ENCODE measurements around the gene SYNGR2.

Gene SYNGR2

DNA sequence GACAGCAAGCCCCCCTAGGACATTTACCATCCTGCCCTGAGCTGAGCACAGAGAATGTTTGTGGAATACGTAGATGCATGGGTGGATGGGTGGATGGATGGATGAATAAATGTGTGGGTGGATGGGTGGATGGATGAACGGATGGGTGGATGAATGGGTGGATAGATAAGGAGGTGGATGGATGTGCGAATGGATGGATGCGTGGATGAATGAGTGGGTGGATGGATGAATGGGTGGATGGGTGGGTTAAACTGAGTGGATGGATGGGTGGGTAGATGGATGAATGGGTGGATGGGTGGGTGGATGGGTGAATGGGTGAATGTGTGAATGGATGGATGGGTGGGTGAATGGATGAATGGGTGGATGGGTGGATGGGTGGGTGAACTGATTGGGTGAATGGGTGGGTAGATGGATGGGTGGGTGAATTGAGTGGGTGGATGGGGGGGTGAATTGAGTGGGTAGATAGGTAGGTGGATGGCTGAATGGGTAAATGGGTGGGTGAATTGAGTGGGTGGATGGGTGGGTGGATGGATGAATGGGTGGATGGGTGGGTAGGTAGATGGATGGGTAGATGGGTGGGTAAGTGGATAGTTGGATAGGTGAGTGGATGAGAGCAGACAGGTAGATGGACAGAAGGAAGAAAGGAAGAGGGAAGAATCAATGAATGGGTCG is 45.0 kb upstream of the SYNGR2 start:
- peak overlapping the region in 8 of 11 experiments; percentile 63 to 95 (median 89); a peak in 12 of 22 replicates for H3K9ac ChIP-seq

DNA sequence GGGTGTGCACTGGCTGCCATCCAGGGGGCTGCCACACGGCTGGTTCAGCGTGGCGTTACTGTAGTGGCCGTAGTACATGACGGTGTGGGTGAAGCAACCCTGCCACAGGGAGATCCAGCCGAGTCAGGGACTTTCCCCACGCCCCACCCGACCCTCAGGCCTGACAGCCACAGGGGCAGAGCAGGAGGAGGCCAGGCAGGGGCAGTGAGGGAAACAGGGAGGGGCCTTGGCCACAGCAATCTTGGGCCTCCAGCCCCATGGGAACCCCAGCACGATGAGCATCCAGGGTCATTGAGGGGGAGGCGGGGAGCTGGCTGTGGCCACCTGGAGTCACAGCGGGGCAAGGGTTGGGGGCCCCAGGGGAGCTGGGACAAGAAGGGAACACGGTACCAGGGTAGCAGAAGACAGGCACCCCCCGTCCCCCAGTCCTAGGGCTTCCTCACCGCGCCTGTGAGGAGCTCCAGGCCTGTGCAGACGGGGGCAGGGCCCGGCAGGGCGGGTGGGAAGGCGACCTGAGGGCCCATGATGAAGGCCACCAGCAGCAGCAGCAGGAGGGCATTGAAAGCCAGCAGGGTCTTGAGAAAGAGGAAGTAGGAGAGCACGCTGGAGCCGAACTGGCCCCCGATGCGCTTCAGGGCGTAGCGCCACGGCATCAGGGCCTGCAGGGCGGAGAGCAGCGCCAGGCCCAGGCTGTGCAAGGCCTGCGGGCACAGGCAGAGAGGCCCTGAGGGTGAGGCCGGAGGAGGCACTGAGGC is 44.1 kb upstream of the SYNGR2 start:
- Histone ChIP-seq H3K9me3 (replicated peaks in 1 of 11) (no peaks in the 10 kb centered on the region), H3K4me3 (peak overlapping the region; percentile 70 to 94 (median 88)), H3K36me3 (peaks cover 48 to 71% (median 62%) of the 10 kb centered on the region in 11 experiments), H3K27me3 (no peaks in the 10 kb centered on the region), H3K27ac (peak overlapping the region in 10 of 11 experiments; percentile 49 to 95 (median 89); a peak in 20 of 22 replicates), H3K4me2 (peak overlapping the region; percentile 94 to 100 (median 99)), H3K9ac (peak overlapping the region; percentile 84 to 95 (median 91); a peak in 21 of 22 replicates), H4K20me1 (peaks cover 46 to 78% (median 57%) of the 10 kb centered on the region in 11 experiments), H3K4me1 (peaks cover 72 to 89% (median 84%) of the 10 kb centered on the region in 10 experiments)
- no peak for TF ChIP-seq Cebpa-rat (IDR thresholded peaks at IDR 0.05)

More for the DNA sequence above, 45.0 kb upstream of the SYNGR2 start:
- H3K27ac ChIP-seq = peak overlapping the region in 7 of 11 experiments; percentile 89 to 95 (median 93); a peak in 10 of 22 replicates
- no peaks in the 10 kb centered on the region for H3K9me3 ChIP-seq (replicated peaks in 1 of 11)
- no peaks in the 10 kb centered on the region for H3K27me3 ChIP-seq
- no peak for TF ChIP-seq Cebpa-rat (IDR thresholded peaks at IDR 0.05)
- H3K4me3 ChIP-seq = peak overlapping the region in 5 of 10 experiments; percentile 88 to 94 (median 90); a peak in 7 of 20 replicates
- peak overlapping the region; percentile 94 to 100 (median 99) for H3K4me2 ChIP-seq
- peaks cover 54 to 86% (median 65%) of the 10 kb centered on the region in 11 experiments for H4K20me1 ChIP-seq
- peaks cover 57 to 80% (median 71%) of the 10 kb centered on the region in 11 experiments for H3K36me3 ChIP-seq
- peaks cover 76 to 91% (median 87%) of the 10 kb centered on the region in 10 experiments for H3K4me1 ChIP-seq

DNA sequence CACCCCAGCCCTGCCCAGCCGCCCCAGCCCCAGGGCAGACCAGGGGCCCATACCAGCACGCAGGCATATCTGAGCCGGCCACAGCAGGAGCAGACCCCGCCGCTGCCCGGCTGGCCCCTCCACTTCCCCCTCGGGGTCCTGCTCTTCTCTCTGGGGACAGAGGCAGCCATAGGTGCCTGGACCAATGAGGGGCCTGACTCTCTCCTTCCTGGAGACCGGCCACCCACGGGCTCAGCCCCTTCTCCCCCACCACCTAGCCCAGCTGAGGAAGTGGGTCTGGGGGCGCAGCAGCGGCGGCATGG is 43.6 kb upstream of the SYNGR2 start:
- no peaks in the 10 kb centered on the region for H3K27me3 ChIP-seq
- no peak for TF ChIP-seq Cebpa-rat (IDR thresholded peaks at IDR 0.05)
- peak overlapping the region in 10 of 11 experiments; percentile 49 to 95 (median 89); a peak in 20 of 22 replicates for H3K27ac ChIP-seq
- peak overlapping the region; percentile 70 to 94 (median 88) for H3K4me3 ChIP-seq
- peaks cover 41 to 72% (median 51%) of the 10 kb centered on the region in 11 experiments for H4K20me1 ChIP-seq
- H3K9ac ChIP-seq = peak overlapping the region; percentile 84 to 95 (median 91)
- peaks cover 77 to 90% (median 85%) of the 10 kb centered on the region in 10 experiments for H3K4me1 ChIP-seq
- H3K4me2 ChIP-seq = peak overlapping the region; percentile 94 to 100 (median 99)
- H3K36me3 ChIP-seq = peaks cover 43 to 66% (median 57%) of the 10 kb centered on the region in 11 experiments
- H3K9me3 ChIP-seq (replicated peaks in 1 of 11) = no peaks in the 10 kb centered on the region

DNA sequence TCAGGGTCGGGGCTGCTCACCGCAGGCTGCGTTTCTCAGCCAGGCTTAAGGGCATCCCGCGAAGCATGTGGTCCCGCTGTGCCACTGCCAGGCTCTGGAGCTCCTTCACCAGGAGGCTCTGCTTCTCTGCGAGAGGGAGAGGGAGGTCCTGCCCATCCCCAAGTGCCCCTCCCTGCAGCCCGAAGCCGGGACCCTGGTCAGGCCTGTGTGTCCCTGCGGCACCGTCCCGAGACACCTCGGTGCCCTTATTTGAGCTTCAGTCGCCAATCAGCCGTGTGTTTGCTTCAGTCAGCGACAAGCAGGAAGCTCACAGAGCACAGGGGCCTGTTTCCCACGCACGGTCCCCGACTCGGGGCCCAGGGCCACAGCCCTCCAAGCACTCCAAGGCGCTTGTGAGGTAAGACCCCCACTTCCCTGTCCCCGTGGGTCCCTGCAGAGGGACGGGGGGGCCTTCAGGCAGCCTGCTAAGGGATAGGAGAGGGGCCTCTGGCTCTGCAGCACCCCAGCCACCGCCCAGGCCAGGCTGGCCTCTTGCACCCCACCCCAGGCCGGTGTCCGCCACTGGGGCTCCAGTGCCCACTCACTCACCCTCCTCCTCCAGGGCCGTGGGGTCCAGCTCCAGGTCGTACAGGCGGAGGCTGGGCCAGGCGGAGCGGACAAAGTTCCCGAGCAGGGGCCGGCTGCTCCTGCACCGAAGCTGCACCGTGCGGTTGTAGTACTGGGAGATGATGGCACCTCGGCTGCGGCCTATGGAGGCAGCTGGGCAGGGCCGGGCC is 43.1 kb upstream of the SYNGR2 start:
- peak overlapping the region; percentile 94 to 100 (median 99) for H3K4me2 ChIP-seq
- H3K9me3 ChIP-seq (replicated peaks in 1 of 11) = no peaks in the 10 kb centered on the region
- peak overlapping the region; percentile 84 to 95 (median 91) for H3K9ac ChIP-seq
- no peak for TF ChIP-seq Cebpa-rat (IDR thresholded peaks at IDR 0.05)
- no peaks in the 10 kb centered on the region for H3K27me3 ChIP-seq
- peaks cover 38 to 60% (median 51%) of the 10 kb centered on the region in 11 experiments for H3K36me3 ChIP-seq
- H3K4me3 ChIP-seq = peak overlapping the region; percentile 70 to 94 (median 88)
- H3K27ac ChIP-seq = peak overlapping the region; percentile 49 to 95 (median 89); a peak in 21 of 22 replicates
- H4K20me1 ChIP-seq = peaks cover 37 to 67% (median 46%) of the 10 kb centered on the region in 11 experiments
- H3K4me1 ChIP-seq = peaks cover 82 to 91% (median 85%) of the 10 kb centered on the region in 10 experiments

DNA sequence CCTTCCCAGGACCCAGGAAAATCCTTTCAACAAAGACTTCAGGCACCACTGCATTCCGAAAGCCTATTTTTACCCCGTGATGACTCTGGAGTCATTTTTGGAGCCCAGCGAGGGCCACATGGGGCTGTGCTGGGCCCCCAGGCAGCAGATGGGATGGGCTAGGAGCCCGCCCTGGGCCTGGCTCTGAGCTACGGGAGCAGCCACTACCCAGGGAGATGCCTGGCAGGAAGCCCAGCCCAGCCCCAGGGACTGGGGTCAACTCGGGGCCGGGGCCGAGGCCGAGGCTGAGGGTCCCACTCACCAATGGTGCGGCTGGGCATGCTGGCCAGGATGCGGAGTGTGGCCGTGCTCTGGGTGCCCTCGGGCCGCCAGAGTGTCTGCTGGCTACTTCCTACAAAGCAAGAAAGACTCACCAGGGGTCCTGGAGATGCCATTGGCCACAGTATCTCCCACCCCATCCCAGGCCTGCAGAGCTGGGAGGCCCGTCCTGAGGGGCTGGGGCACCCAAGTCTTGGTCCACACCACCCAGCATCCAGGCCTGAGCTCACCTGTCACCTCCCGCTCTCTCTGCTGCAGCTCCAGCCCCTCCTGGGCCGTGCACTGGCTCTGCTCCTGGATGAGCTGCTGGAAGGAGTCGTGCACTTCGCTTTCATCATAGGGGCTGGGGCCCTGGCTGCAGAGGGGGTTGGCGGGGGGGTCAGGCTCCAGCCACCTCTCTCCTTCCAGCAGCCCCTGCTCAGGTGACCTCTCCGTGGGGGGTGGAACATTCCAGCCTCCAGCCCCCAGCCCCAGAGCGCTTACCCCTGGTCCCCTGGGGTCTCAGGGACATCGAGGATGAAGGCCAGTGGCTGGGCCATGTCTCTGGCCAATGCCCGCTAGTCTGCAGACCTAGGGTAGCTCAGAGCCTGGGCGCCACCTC is 42.1 kb upstream of the SYNGR2 start:
- H3K4me1 ChIP-seq = peaks cover 83 to 91% (median 85%) of the 10 kb centered on the region in 10 experiments

DNA sequence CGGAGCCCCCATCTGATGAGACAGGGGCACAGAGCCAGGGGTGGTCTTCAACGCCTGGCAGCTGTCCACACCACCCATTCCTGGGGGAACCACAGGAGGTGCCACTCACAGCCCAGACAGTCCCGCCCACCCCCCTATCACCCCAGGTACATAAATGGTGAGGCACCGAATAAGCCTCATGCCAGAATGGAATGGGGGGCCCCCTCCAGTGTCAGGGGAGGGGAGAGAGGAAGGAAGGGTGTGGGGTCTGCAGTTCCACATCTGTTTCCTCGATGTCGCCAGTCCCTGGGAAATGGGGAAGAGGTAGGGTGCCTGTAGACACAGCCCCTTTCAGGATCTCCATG is 41.5 kb upstream of the SYNGR2 start:
- H3K4me2 ChIP-seq = peak overlapping the region; percentile 94 to 100 (median 99)
- H3K27me3 ChIP-seq = no peaks in the 10 kb centered on the region
- H3K36me3 ChIP-seq = peaks cover 23 to 45% (median 36%) of the 10 kb centered on the region in 11 experiments
- peaks cover 21 to 54% (median 30%) of the 10 kb centered on the region in 11 experiments for H4K20me1 ChIP-seq
- H3K4me3 ChIP-seq = peak overlapping the region; percentile 70 to 94 (median 88)
- peaks cover 77 to 91% (median 84%) of the 10 kb centered on the region in 10 experiments for H3K4me1 ChIP-seq
- peak overlapping the region; percentile 85 to 95 (median 89); a peak in 21 of 22 replicates for H3K27ac ChIP-seq
- peak overlapping the region; percentile 84 to 95 (median 91); a peak in 21 of 22 replicates for H3K9ac ChIP-seq
- H3K9me3 ChIP-seq (replicated peaks in 1 of 11) = no peaks in the 10 kb centered on the region
- TF ChIP-seq Cebpa-rat (IDR thresholded peaks at IDR 0.05) = no peak

More for the DNA sequence above, 42.1 kb upstream of the SYNGR2 start:
- Histone ChIP-seq H3K9ac (peak overlapping the region; percentile 84 to 95 (median 91)), H4K20me1 (peaks cover 27 to 58% (median 37%) of the 10 kb centered on the region in 11 experiments), H3K36me3 (peaks cover 29 to 51% (median 42%) of the 10 kb centered on the region in 11 experiments), H3K27ac (peak overlapping the region; percentile 85 to 95 (median 89); a peak in 21 of 22 replicates), H3K4me2 (peak overlapping the region; percentile 94 to 100 (median 99)), H3K9me3 (replicated peaks in 1 of 11) (no peaks in the 10 kb centered on the region), H3K27me3 (no peaks in the 10 kb centered on the region), H3K4me3 (peak overlapping the region; percentile 70 to 94 (median 88))
- TF ChIP-seq Cebpa-rat (IDR thresholded peaks at IDR 0.05) = no peak

DNA sequence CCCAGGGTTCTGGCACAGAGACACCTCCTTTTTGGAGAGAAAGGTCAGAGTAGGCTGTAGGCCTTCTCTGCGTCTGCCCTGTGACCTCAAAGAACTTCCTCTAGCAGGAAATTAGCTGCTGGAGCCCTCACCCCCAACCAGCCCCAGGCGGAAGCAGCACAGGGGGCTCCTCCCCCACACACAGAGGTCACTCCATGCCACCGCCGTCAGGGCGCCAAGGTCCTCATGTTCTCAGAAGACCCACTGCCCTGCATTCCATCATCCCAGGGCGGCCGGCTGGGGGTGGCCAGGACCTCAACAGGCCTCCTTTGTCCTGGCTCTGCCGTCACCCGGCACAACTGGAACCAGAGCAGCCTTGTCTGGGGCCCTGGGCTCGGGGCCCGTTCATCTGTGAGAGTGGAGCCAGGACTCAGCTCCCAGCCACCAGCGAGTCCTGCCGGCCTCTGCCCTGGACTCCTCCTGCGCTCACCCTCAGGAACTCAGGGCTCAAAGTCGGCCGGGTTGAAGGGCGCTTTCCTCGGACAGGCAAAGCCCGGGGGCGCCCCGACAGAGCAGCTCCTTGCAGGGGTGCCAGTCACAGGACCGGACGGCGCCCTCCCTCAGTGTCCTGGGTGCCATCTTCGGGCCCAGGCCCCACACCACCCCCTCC is 41.0 kb upstream of the SYNGR2 start:
- H3K9ac ChIP-seq = peak overlapping the region; percentile 84 to 95 (median 91)
- no peaks in the 10 kb centered on the region for H3K27me3 ChIP-seq
- peaks cover 16 to 54% (median 25%) of the 10 kb centered on the region in 11 experiments for H4K20me1 ChIP-seq
- TF ChIP-seq Cebpa-rat (IDR thresholded peaks at IDR 0.05) = no peak
- H3K9me3 ChIP-seq (replicated peaks in 1 of 11) = no peaks in the 10 kb centered on the region
- peak overlapping the region; percentile 94 to 100 (median 99) for H3K4me2 ChIP-seq
- H3K27ac ChIP-seq = peak overlapping the region; percentile 85 to 95 (median 89)
- peaks cover 18 to 42% (median 31%) of the 10 kb centered on the region in 11 experiments for H3K36me3 ChIP-seq
- peak overlapping the region; percentile 70 to 94 (median 88) for H3K4me3 ChIP-seq
- H3K4me1 ChIP-seq = peaks cover 74 to 91% (median 84%) of the 10 kb centered on the region in 10 experiments
